ENCODE measurements around the gene LARP1B. TPM values are rescaled to one million over a fixed set of nuclear protein-coding genes. Genes with fewer than 3 reads are reported as not detected.

LARP1B gene
- total and polyA plus RNA-seq, 9 of the 15 experiments (the other 6 are each of a cell fraction or from before 2014, with no cell fraction given) = 19.2 to 59.7 (median 37.9) TPM

GRCh38 chr4:128191115-128191781, 130.1 kb downstream of the LARP1B start (continued):
- TF ChIP-seq CUX1 (CRISPR knock-in tag; IDR thresholded peaks at IDR 0.05) = no peak
- no peak for TF ChIP-seq TOE1 (IDR thresholded peaks at IDR 0.05; ENCODE audit: borderline replicate concordance)
- TF ChIP-seq TOE1 (CRISPR knock-in tag; IDR thresholded peaks at IDR 0.05; ENCODE audit: borderline replicate concordance, low read depth) = no peak
- no peak for TF ChIP-seq CREB3L1 (IDR thresholded peaks at IDR 0.05; ENCODE audit: borderline replicate concordance, low read depth)
- 0 out of 4 replicates have a peak, but pooled peaks of 1 of the 2 experiments have one; percentile 16 for TF ChIP-seq RCOR1 (IDR thresholded peaks at IDR 0.05; ENCODE audit: borderline replicate concordance in 1 of 2, low read depth in 2 of 2, low read length in 2 of 2)
- TF ChIP-seq ZHX1 (conservative IDR thresholded peaks at IDR 0.05; ENCODE audit: low read length) = no peak
- TF ChIP-seq RERE (CRISPR knock-in tag; IDR thresholded peaks at IDR 0.05; ENCODE audit: borderline replicate concordance) = no peak
- TF ChIP-seq SAP30 (IDR thresholded peaks at IDR 0.05; ENCODE audit: borderline replicate concordance, insufficient read depth, low read depth, low read length, poor library complexity, severe bottlenecking) = no peak
- TF ChIP-seq SMARCA5 (IDR thresholded peaks at IDR 0.05) = no peak
- TF ChIP-seq MYNN (IDR thresholded peaks at IDR 0.05) = no peak
- no peak for TF ChIP-seq MYNN (CRISPR knock-in tag; IDR thresholded peaks at IDR 0.05)
